Gastrocnemius medialis (tissue), 4 donors: Measurements from ENCODE around the gene FBN2.

Source experiments
- CTCF ChIP-seq, 5 experiments: fragments of 450-650 bp in 3 of 5; fragments of 200-600 bp in 2 of 5; sonication (generic) in 2 of 5; IDR thresholded peaks in 4 of 5; conservative IDR thresholded peaks in 1 of 5; 1 replicate in 4 of 5; 2 replicates in 1 of 5; pipeline ENCODE4 v1.5.1; 2016 to 2019; ENCODE audit warnings: antibody characterized with exemption in 5 of 5, mild to moderate bottlenecking in 3 of 5, moderate library complexity in 3 of 5
- POLR2A ChIP-seq, 2 donors: fragments of 450-650 bp; IDR thresholded peaks; one replicate each; pipeline ENCODE4 v1.6.1; 2017; ENCODE audit warnings: antibody characterized with exemption in 2 of 2, mild to moderate bottlenecking in 2 of 2, moderate library complexity in 2 of 2

- TF ChIP-seq CTCF (IDR thresholded peaks at IDR 0.05 in 4 of 5, conservative IDR thresholded peaks at IDR 0.05 in 1 of 5) (no peak), POLR2A (IDR thresholded peaks at IDR 0.05) (no peak)
These were observed 161.5 kb downstream of the FBN2 start for GRCh38 chr5:128376577-128376976.
